KMS-11 (cell line): ENCODE data around the gene NT5C1B.

Experiments used
- H2AFZ ChIP-seq: fragments of 200-600 bp; sonication (generic); 2 replicates; pipeline ENCODE4 v1.6.1; 2016; ENCODE audit warnings: antibody characterized with exemption, mixed run types, low read depth
- H3K27ac ChIP-seq: fragments of 200-600 bp; sonication (generic); 2 replicates; pipeline ENCODE4 v1.6.1; 2016; ENCODE audit warnings: mild to moderate bottlenecking, mixed run types
- H3K27me3 ChIP-seq: fragments of 200-600 bp; sonication (generic); 2 replicates; pipeline ENCODE4 v1.6.1; 2017; ENCODE audit warnings: mild to moderate bottlenecking, low read depth, mixed run types, moderate library complexity; ENCODE audit not compliant: insufficient read depth
- H3K36me3 ChIP-seq: fragments of 200-600 bp; sonication (generic); 2 replicates; pipeline ENCODE4 v1.6.1; 2017; ENCODE audit warnings: mild to moderate bottlenecking, mixed run types; ENCODE audit not compliant: insufficient read depth
- H3K4me1 ChIP-seq: fragments of 200-600 bp; sonication (generic); 2 replicates; pipeline ENCODE4 v1.6.1; 2016; ENCODE audit warnings: mild to moderate bottlenecking, low read depth, mixed run types; ENCODE audit not compliant: poor library complexity, severe bottlenecking
- H3K4me2 ChIP-seq: fragments of 200-600 bp; sonication (generic); 2 replicates; pipeline ENCODE4 v1.7.0; 2016; ENCODE audit warnings: mild to moderate bottlenecking, mixed run types
- H3K4me3 ChIP-seq: fragments of 200-600 bp; sonication (generic); IDR thresholded peaks from 2 replicates; pipeline ENCODE4 v1.6.1; 2017; ENCODE audit warnings: low read depth, low read length, mixed read lengths; ENCODE audit not compliant: insufficient read depth
- H3K79me2 ChIP-seq: fragments of 200-600 bp; sonication (generic); 2 replicates; pipeline ENCODE4 v1.6.1; 2016; ENCODE audit warnings: low read depth, mixed run types; ENCODE audit not compliant: insufficient read depth
- H3K9ac ChIP-seq: fragments of 200-600 bp; sonication (generic); 2 replicates; pipeline ENCODE4 v1.6.1; 2016; ENCODE audit warnings: mild to moderate bottlenecking, mixed run types
- H4K20me1 ChIP-seq: fragments of 200-600 bp; sonication (generic); 2 replicates; pipeline ENCODE4 v1.6.1; 2016; ENCODE audit warnings: mild to moderate bottlenecking, mixed run types; ENCODE audit not compliant: insufficient read depth
- TF ChIP-seq, protein P1 (sequence below): fragments of 200-600 bp; sonication (generic); conservative IDR thresholded peaks from 2 replicates; pipeline ENCODE4 v1.6.1; 2017; ENCODE audit warnings: low read depth, mild to moderate bottlenecking, antibody characterized with exemption, low read length, moderate library complexity, mixed read lengths

NT5C1B gene

GRCh38 chr2:18549083-18549482, 40.3 kb downstream of the NT5C1B start:
- TF ChIP-seq, protein P1, sequence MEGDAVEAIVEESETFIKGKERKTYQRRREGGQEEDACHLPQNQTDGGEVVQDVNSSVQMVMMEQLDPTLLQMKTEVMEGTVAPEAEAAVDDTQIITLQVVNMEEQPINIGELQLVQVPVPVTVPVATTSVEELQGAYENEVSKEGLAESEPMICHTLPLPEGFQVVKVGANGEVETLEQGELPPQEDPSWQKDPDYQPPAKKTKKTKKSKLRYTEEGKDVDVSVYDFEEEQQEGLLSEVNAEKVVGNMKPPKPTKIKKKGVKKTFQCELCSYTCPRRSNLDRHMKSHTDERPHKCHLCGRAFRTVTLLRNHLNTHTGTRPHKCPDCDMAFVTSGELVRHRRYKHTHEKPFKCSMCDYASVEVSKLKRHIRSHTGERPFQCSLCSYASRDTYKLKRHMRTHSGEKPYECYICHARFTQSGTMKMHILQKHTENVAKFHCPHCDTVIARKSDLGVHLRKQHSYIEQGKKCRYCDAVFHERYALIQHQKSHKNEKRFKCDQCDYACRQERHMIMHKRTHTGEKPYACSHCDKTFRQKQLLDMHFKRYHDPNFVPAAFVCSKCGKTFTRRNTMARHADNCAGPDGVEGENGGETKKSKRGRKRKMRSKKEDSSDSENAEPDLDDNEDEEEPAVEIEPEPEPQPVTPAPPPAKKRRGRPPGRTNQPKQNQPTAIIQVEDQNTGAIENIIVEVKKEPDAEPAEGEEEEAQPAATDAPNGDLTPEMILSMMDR: no peak

DNA sequence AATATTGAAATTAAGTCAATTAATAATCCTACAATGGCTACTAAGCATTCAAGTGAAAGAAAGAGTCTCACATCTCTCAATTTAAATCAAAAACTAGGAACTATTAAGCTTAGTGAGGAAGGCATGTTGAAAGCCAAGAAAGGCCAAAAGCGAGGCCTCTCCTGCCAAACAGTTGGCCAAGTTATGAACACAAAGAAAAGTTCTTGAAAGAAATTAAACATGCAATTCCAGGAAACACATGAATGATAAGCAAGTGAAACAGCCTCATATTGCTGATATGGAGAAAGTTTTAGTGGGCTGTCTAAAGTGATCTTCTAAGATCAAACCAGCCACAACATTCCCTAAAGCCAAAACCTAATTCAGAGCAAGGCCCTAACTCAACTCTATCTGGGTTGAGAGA, 40.7 kb downstream of the NT5C1B start:
- H3K4me3 ChIP-seq: no peak overlapping the region
- H3K9ac ChIP-seq: no peak overlapping the region
- H3K27ac ChIP-seq: no peak overlapping the region
- no peaks in the 10 kb centered on the region for H3K27me3 ChIP-seq
- no peaks in the 10 kb centered on the region for H4K20me1 ChIP-seq
- TF ChIP-seq, protein P1: no peak
- H3K36me3 ChIP-seq: no peaks in the 10 kb centered on the region
- H3K4me1 ChIP-seq: no peaks in the 10 kb centered on the region
- H3K4me2 ChIP-seq: no peak overlapping the region
- no peak overlapping the region for H2AFZ ChIP-seq
- no peaks in the 10 kb centered on the region for H3K79me2 ChIP-seq

More at GRCh38 chr2:18549083-18549482, 40.3 kb downstream of the NT5C1B start:
- Histone ChIP-seq H3K4me1 (no peaks in the 10 kb centered on the region), H3K4me3 (no peak overlapping the region), H3K4me2 (no peak overlapping the region), H2AFZ (no peak overlapping the region), H4K20me1 (no peaks in the 10 kb centered on the region), H3K36me3 (no peaks in the 10 kb centered on the region), H3K27me3 (no peaks in the 10 kb centered on the region), H3K79me2 (no peaks in the 10 kb centered on the region), H3K9ac (no peak overlapping the region), H3K27ac (no peak overlapping the region)

- Histone ChIP-seq H3K79me2 (no peaks in the 10 kb centered on the region), H3K4me1 (no peaks in the 10 kb centered on the region), H3K27ac (no peak overlapping the region), H2AFZ (no peak overlapping the region), H3K27me3 (no peaks in the 10 kb centered on the region), H3K9ac (no peak overlapping the region), H3K36me3 (no peaks in the 10 kb centered on the region), H3K4me2 (no peak overlapping the region), H4K20me1 (no peaks in the 10 kb centered on the region), H3K4me3 (no peak overlapping the region)
- TF ChIP-seq, protein P1: no peak
Measured at GRCh38 chr2:18546567-18546966, 42.8 kb downstream of the NT5C1B start.

DNA sequence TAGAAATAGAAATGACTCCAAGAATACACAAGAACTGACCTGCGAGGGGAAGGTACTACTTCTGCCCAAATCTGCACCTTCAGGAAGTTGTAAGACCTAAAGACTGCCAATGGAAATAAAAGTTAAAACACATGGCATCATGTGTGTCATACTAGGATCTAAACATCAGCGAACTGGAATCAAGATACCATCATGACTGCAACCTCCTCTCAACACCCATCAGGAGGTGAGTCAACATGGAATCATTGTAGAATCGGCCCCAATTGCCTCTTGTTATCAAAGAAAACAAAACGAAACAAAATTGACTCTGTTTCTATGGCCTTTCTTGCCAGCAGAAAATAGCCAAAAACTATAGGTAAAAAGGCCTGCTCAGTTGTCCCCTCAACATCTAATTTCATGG, 44.0 kb downstream of the NT5C1B start:
- no peak overlapping the region for H2AFZ ChIP-seq
- TF ChIP-seq, protein P1: no peak
- H3K4me1 ChIP-seq: no peaks in the 10 kb centered on the region
- H3K79me2 ChIP-seq: no peaks in the 10 kb centered on the region
- no peaks in the 10 kb centered on the region for H4K20me1 ChIP-seq
- no peak overlapping the region for H3K4me3 ChIP-seq
- no peaks in the 10 kb centered on the region for H3K36me3 ChIP-seq
- H3K9ac ChIP-seq: no peak overlapping the region
- H3K4me2 ChIP-seq: no peak overlapping the region
- no peak overlapping the region for H3K27ac ChIP-seq
- no peaks in the 10 kb centered on the region for H3K27me3 ChIP-seq
